Measurements from ENCODE around the gene GRM7.

DNA sequence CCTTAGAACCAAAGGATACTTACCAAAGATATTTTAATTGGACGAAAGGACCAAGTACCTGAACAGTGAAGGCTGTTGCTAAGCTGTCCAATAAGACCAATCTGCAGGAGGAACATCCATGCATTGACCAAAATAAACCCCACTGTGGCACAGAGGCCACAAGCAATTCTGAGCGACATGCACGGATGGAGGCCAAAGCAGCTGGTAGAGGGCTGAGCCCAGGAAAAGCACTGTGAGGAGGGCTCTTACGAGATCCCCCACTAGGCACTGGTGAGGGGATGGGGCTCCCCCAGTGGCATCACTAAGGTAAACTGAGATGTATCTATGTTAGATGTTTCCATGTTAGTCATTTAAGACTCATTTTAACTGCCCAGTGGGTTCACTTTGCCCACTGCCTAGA, 920.5 kb downstream of the GRM7 start:
- TF ChIP-seq, protein P1, sequence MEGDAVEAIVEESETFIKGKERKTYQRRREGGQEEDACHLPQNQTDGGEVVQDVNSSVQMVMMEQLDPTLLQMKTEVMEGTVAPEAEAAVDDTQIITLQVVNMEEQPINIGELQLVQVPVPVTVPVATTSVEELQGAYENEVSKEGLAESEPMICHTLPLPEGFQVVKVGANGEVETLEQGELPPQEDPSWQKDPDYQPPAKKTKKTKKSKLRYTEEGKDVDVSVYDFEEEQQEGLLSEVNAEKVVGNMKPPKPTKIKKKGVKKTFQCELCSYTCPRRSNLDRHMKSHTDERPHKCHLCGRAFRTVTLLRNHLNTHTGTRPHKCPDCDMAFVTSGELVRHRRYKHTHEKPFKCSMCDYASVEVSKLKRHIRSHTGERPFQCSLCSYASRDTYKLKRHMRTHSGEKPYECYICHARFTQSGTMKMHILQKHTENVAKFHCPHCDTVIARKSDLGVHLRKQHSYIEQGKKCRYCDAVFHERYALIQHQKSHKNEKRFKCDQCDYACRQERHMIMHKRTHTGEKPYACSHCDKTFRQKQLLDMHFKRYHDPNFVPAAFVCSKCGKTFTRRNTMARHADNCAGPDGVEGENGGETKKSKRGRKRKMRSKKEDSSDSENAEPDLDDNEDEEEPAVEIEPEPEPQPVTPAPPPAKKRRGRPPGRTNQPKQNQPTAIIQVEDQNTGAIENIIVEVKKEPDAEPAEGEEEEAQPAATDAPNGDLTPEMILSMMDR (conservative IDR thresholded peaks at IDR 0.05; ENCODE audit: low read depth in 2 of 2): no peak
- TF ChIP-seq EZH2 (IDR thresholded peaks at IDR 0.05; ENCODE audit: low read depth, unreplicated experiment) (no peak), CREB1 (CRISPR knock-in tag; IDR thresholded peaks at IDR 0.05; ENCODE audit: low read depth) (no peak), POLR2AphosphoS5 (IDR thresholded peaks at IDR 0.05; ENCODE audit: low read depth) (no peak), EZH2phosphoT487 (IDR thresholded peaks at IDR 0.05; ENCODE audit: unreplicated experiment) (no peak), JUNB (IDR thresholded peaks at IDR 0.05; ENCODE audit: unreplicated experiment) (no peak), NANOG (IDR thresholded peaks at IDR 0.05; ENCODE audit: borderline replicate concordance) (no peak), STAT1 (IDR thresholded peaks at IDR 0.05; ENCODE audit: unreplicated experiment) (no peak), ZNF114 (CRISPR knock-in tag; IDR thresholded peaks at IDR 0.05) (no peak), ZNF331 (CRISPR knock-in tag; IDR thresholded peaks at IDR 0.05; ENCODE audit: low read depth) (no peak)
- TF ChIP-seq, protein P2, sequence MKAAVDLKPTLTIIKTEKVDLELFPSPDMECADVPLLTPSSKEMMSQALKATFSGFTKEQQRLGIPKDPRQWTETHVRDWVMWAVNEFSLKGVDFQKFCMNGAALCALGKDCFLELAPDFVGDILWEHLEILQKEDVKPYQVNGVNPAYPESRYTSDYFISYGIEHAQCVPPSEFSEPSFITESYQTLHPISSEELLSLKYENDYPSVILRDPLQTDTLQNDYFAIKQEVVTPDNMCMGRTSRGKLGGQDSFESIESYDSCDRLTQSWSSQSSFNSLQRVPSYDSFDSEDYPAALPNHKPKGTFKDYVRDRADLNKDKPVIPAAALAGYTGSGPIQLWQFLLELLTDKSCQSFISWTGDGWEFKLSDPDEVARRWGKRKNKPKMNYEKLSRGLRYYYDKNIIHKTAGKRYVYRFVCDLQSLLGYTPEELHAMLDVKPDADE (IDR thresholded peaks at IDR 0.05): no peak
- TF ChIP-seq, protein P3, sequence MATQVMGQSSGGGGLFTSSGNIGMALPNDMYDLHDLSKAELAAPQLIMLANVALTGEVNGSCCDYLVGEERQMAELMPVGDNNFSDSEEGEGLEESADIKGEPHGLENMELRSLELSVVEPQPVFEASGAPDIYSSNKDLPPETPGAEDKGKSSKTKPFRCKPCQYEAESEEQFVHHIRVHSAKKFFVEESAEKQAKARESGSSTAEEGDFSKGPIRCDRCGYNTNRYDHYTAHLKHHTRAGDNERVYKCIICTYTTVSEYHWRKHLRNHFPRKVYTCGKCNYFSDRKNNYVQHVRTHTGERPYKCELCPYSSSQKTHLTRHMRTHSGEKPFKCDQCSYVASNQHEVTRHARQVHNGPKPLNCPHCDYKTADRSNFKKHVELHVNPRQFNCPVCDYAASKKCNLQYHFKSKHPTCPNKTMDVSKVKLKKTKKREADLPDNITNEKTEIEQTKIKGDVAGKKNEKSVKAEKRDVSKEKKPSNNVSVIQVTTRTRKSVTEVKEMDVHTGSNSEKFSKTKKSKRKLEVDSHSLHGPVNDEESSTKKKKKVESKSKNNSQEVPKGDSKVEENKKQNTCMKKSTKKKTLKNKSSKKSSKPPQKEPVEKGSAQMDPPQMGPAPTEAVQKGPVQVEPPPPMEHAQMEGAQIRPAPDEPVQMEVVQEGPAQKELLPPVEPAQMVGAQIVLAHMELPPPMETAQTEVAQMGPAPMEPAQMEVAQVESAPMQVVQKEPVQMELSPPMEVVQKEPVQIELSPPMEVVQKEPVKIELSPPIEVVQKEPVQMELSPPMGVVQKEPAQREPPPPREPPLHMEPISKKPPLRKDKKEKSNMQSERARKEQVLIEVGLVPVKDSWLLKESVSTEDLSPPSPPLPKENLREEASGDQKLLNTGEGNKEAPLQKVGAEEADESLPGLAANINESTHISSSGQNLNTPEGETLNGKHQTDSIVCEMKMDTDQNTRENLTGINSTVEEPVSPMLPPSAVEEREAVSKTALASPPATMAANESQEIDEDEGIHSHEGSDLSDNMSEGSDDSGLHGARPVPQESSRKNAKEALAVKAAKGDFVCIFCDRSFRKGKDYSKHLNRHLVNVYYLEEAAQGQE (IDR thresholded peaks at IDR 0.05; ENCODE audit: unreplicated experiment): no peak
- TF ChIP-seq, protein P4, sequence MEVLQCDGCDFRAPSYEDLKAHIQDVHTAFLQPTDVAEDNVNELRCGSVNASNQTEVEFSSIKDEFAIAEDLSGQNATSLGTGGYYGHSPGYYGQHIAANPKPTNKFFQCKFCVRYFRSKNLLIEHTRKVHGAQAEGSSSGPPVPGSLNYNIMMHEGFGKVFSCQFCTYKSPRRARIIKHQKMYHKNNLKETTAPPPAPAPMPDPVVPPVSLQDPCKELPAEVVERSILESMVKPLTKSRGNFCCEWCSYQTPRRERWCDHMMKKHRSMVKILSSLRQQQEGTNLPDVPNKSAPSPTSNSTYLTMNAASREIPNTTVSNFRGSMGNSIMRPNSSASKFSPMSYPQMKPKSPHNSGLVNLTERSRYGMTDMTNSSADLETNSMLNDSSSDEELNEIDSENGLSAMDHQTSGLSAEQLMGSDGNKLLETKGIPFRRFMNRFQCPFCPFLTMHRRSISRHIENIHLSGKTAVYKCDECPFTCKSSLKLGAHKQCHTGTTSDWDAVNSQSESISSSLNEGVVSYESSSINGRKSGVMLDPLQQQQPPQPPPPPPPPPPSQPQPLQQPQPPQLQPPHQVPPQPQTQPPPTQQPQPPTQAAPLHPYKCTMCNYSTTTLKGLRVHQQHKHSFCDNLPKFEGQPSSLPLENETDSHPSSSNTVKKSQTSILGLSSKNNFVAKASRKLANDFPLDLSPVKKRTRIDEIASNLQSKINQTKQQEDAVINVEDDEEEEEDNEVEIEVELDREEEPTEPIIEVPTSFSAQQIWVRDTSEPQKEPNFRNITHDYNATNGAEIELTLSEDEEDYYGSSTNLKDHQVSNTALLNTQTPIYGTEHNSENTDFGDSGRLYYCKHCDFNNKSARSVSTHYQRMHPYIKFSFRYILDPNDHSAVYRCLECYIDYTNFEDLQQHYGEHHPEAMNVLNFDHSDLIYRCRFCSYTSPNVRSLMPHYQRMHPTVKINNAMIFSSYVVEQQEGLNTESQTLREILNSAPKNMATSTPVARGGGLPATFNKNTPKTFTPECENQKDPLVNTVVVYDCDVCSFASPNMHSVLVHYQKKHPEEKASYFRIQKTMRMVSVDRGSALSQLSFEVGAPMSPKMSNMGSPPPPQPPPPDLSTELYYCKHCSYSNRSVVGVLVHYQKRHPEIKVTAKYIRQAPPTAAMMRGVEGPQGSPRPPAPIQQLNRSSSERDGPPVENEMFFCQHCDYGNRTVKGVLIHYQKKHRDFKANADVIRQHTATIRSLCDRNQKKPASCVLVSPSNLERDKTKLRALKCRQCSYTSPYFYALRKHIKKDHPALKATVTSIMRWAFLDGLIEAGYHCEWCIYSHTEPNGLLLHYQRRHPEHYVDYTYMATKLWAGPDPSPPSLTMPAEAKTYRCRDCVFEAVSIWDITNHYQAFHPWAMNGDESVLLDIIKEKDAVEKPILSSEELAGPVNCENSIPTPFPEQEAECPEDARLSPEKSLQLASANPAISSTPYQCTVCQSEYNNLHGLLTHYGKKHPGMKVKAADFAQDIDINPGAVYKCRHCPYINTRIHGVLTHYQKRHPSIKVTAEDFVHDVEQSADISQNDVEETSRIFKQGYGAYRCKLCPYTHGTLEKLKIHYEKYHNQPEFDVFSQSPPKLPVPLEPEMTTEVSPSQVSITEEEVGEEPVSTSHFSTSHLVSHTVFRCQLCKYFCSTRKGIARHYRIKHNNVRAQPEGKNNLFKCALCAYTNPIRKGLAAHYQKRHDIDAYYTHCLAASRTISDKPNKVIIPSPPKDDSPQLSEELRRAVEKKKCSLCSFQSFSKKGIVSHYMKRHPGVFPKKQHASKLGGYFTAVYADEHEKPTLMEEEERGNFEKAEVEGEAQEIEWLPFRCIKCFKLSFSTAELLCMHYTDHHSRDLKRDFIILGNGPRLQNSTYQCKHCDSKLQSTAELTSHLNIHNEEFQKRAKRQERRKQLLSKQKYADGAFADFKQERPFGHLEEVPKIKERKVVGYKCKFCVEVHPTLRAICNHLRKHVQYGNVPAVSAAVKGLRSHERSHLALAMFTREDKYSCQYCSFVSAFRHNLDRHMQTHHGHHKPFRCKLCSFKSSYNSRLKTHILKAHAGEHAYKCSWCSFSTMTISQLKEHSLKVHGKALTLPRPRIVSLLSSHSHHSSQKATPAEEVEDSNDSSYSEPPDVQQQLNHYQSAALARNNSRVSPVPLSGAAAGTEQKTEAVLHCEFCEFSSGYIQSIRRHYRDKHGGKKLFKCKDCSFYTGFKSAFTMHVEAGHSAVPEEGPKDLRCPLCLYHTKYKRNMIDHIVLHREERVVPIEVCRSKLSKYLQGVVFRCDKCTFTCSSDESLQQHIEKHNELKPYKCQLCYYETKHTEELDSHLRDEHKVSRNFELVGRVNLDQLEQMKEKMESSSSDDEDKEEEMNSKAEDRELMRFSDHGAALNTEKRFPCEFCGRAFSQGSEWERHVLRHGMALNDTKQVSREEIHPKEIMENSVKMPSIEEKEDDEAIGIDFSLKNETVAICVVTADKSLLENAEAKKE (CRISPR knock-in tag; IDR thresholded peaks at IDR 0.05): no peak
